Activated CD4-positive, alpha-beta T cell treated with anti-CD3 and anti-CD28 coated beads, Interleukin-2, Interleukin-6, amounts not matched to agents 100 ng/mL and 50 ng/mL, durations not matched to agents 16 hours and 8 hours (primary cell): ENCODE data around the gene RPL34.

Experiments used
- DNase-seq: peaks from one replicate; pipeline ENCODE4 v3.0.0-alpha.2; 2020

The RPL34 gene

DNA sequence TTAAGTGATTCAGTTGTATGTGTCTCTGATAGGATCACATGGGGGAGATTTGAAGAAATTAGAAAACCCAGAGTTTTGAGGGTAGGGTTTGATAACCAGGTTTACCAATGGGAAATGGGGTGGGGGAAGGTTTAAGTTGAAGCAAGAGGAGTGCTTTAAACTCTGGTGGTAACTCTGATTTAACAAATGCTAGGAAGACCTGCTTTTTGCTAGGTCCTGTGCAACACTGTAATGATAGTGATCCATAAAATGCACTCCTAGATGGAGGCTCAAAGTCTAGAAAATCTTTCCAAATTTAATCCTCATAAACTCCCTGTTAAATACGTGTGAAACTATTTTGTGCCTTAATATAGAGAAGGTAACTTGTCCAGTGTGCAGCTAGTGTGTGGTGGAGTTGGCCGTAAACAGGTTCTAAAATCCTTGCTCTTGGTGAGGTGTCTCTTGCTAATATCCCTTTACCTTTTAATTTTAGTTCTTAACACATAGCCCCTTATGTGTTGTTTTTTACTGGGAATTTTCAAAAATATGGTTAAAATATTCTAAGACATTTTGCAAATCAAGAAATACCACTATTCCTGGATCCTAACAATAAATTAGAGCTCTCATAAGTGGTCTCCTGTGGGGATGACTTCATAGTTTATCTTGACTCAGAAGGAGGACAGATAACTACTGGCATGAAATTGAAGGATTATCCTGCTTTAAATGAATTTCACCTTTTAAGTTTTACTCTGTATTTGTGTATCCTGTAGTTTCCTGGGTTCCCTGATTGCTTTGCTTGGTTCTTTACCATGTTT is 4.1 kb downstream of the RPL34 start:
- DNase-seq: no peak

DNA sequence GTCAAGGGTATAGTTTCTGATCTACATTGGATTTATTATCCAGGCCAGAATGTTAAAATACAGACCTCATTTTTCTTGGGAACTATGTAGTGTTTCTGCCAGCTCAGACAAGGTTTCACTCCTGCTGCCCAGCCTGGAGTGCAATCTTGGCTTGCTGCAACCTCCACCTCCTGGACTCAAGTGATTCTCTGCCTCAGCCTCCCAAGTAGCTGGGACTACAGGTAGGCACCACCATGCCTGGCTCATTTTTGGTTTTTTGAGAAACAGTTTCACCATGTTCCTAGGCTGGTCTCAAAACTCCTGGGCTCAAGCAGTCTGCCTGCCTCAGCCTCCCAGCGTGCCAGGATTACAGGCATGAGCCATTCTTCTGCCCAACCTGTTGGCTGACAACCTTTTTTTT is 5.7 kb downstream of the RPL34 start:
- DNase-seq: no peak

DNA sequence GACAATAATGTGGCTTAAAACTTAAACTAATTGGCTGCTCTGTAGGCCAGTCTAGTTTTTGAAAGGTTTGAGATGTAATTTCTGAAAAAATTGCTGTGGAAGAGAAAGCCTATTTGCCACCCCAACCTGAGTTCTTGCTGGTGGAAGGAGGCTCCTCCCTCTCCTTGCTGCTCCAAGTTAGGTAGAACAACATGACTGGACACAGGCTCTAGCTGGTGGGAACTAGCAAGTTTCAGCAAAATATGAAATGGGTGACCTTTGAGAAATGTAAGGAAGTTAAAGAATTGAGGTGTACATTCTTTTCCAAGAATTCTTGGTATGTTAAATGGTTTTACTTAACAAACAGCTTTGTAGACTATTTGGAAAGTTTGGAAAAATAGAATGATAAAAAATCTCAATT is 8.0 kb downstream of the RPL34 start:
- DNase-seq: no peak

DNA sequence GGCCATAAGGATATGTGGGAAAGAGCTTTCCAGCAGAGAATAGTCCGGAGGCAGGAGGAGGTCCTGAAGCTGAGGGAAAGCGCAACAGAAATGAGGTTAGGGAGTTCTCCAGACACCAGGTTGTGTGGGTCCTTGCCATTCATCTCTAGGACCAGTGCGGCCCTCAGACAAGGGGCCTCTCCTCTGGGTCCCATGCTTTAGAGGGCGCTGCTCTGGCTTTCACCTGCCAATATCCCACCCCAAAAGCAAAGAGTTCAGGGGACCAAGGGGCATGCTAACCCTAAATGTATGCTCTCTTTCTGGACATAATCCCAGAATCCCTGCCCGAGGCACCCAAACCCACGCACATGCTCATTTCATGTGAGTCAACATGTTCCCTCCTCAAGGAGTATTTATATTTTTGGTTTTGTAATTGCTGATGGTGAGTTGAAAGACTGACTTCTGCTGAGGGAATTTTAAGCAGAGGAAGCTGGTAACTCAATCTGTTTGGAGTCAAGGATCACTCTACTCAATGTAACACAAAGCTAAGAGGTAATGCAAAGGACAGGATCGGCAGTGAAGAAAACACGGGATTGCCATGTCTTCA is 14.8 kb downstream of the RPL34 start:
- no peak for DNase-seq

DNA sequence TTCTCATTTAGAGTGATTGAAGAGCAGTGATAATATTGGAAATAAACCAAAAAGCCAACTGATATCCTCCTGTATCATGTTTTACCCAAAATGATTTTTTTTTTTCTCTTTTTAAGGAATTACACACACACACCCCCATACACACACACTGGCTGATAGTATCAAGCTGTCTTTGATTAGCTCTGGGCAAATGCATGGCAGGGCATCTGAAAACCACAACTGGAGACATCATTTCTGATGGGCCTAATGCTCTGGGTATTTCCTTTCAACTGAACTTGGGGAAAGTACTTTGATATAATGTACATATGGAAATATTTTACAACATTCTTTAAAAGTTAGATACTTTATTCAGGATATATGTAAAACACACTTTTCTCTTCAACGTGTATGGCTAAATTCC is 15.9 kb downstream of the RPL34 start:
- DNase-seq: no peak

DNA sequence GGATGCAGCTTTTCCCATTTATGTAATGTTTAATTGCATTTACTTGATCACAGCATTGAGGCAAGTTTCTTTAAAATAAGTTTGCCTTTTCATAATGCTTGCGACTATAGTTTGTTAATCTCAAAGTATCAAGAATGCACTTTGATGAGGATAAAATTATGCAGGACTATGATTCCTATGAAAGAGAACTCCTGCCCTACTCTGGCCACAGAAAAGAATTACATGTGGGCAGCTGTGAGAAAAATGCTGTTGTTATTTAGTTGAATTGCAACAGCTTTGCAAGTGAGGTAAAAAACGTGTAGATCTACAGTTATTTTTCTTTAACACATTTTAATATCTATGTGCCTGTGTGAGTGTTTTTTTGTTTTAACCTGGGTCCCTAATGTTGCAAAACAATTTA is 17.5 kb downstream of the RPL34 start:
- no peak for DNase-seq

DNA sequence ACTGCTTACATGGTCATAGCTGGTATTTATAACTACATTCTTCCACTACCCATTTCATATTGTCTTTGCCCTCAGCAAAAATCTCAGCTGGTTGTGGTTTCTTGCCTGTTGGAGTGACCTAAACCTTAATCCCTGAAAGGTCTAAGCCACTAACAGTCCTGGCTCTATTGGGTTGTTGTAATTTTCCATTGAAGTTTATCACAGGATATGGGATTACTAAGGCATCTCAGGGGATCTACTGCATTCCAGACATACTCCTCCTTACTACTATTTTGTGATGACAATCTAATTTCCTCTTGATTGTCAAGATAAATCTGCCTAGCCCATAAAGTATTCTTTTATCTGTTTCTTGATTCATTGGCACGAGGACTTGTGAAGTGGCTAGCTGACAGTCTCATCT is 23.9 kb downstream of the RPL34 start:
- DNase-seq: no peak

DNA sequence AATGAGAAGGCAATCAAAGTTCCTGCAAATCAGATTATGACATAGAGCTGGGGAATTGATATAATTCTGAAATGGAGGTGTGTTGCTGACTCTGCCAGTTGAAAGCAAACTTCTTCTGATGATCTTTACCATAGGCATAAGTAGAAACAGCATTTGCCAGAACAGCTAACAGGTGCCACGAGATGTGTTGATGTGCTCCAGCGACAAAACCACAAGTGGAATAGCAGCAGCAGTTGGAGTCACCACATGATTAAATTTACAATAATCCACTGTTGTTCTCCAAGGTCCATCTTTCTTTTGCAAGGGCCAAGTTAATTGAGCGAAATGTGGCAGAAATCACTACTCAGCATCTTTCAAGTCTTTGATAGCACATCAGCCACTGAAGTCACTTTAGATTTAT is 26.3 kb downstream of the RPL34 start:
- DNase-seq: no peak

DNA sequence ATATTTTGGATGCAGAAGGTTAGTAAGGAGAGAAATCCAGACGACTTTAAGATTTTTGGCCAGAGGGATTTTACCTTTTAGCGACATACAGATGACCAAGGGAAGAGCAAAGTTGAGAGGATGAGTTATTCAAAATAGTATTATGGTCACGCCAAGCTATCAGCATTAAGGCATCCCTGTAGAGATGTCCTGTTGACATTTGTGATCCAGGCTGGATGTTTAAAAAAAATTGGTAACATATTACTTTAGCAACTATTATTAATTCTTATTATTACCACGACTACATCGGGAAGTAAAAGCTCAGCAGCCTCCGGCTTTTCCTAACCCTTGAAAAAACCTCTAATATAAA is 29.5 kb downstream of the RPL34 start:
- no peak for DNase-seq

DNA sequence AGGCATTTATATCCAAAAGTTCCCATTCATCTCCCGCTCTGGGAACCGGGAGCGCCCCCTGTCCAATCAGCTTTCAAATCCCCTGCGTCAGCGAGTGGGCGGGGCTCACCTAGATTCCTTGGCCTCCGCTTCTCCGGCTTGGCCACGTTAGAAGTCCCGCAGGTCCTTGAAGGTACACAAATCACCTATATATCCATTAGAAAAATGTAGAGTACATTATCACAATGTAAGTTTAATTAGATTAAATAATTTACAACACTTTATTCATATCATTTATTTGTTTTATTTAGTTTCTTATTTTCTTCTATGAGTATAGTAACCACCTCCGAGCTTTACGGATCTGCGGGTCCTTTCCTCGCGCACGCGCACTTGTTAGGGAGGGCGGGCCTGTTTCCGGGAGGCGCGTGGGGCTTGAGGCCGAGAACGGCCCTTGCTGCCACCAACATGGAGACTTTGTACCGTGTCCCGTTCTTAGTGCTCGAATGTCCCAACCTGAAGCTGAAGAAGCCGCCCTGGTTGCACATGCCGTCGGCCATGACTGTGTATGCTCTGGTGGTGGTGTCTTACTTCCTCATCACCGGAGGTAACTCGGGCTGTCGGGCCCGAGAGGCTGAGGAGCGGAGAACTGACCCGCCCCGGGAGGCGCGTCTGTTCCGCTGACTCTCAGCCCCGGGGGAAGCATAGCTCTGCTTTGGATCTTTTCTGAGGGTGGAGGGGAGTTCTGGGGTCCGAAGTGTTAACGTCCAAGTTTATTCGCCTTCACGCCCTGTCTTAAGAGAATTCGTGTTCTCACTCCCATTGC is 30.0 kb downstream of the RPL34 start, which contains the start of gene OSTC:
Gene OSTC, plus strand, starts transcription at position 388 of the 802 bp plus-strand sequence. Its CDS starts 57 bp downstream, at position 445.
- peak; percentile 94 for DNase-seq

DNA sequence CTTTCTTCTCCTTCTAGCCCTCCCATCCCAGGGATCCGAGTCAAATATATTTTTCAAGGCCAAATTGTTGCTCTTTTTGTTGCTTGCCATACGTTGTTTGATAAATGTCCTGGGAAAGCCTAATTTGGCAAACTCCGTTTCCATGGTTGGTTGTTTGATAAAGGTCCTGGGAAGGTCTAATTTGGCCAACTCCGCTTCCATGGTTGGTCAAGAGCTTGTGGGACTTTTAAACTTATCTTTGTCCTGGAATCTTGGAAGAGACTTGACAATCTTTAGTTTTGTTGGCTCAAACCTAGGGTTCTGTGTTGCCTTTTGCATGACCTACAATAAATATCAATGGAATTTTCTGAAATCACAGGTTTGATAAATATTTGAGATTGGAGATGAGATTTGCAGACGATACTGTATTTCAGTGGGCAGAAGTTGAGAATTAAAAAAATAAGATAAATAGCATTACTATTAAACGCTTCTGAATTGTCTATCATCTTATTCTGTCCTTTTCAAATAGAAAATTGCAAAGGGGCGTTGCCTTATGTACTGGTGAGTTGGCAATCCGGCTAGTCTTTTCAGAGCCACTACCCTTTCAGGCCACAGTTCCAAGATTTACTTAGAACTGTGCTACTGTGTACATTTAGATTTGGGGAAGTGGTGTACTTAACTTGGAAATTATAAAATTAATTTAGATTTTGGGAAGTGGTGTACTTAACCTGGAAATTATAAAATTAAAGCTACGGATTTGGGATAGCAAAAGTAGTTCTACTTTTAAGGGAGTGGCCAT is 30.8 kb downstream of the RPL34 start:
- peak; percentile 21 for DNase-seq

DNA sequence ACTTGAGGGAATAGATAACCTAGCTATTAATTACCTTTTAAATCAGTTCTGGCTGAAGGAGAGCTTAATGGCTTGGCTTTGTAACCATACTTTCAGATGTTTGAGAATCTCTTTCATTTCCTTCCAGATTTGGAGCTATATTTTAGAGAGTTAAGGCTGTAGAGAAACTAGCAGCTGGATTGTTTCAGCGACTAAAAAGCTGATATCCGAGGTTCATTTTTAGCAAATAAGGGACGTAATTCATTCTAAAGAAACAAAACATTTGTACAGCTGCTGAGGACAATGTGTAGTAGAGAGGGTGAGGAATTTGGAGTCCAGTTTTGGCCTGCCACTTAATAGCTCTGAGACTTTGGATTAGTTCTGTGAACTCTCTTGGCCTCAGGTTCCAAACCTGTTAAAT is 42.3 kb downstream of the RPL34 start:
- DNase-seq: no peak

DNA sequence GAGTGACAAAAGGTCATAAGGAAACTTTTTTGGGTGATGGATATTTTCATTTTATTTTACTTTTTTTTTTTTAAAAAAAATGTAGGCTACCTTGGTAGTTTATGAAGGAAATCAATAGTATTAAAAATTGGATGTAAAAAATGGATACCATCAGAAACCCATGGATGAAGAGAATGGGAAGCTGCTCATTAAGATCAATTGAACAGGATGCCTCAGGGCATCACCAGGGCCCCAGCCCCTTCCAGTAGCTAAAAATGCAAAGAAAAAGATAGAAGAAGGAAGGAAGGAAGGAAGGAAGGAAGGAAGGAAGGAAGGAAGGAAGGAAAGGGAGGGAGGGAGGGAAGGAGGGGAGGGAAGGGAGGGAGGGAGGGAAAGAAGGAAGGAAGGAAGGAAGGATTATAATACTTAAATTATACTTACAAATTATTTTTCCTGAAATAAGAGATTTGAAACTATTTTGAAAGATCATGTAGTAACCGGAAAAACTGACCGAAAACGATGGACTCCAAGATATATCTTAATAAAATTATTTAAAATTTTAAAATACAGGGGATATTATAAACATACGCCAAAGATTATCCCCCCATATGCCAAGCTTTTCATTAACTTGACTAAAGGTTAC is 54.1 kb downstream of the RPL34 start:
- DNase-seq: no peak
